Osteocyte (in vitro differentiated cells): ENCODE measurements around the gene NCK2. TPM values are rescaled to one million over a fixed set of nuclear protein-coding genes. Genes with fewer than 3 reads are reported as not detected.

Experiments used
- DNase-seq: peaks from one replicate; pipeline ENCODE4 v3.0.0; 2021; ENCODE audit warnings: mixed read lengths; ENCODE audit not compliant: unreplicated experiment; ENCODE audit errors: extremely low spot score
- H3K27ac Mint-ChIP-seq: one replicate; pipeline ENCODE4 v1.8.0; 2021; ENCODE audit warnings: mild to moderate bottlenecking, mixed read lengths; ENCODE audit not compliant: unreplicated experiment
- H3K27me3 Mint-ChIP-seq: one replicate; pipeline ENCODE4 v1.8.0; 2021; ENCODE audit warnings: mixed read lengths; ENCODE audit not compliant: unreplicated experiment
- H3K36me3 Mint-ChIP-seq: one replicate; pipeline ENCODE4 v1.8.0; 2021; ENCODE audit warnings: mixed read lengths; ENCODE audit not compliant: unreplicated experiment
- H3K4me1 Mint-ChIP-seq: one replicate; pipeline ENCODE4 v1.8.0; 2021; ENCODE audit warnings: mixed read lengths; ENCODE audit not compliant: unreplicated experiment
- H3K4me3 Mint-ChIP-seq: one replicate; pipeline ENCODE4 v1.8.0; 2021; ENCODE audit warnings: mild to moderate bottlenecking, moderate library complexity, mixed read lengths; ENCODE audit not compliant: unreplicated experiment
- H3K9me3 Mint-ChIP-seq: one replicate; pipeline ENCODE4 v1.8.0; 2021; ENCODE audit warnings: mixed read lengths; ENCODE audit not compliant: unreplicated experiment
- CTCF ChIP-seq: fragments of 200-600 bp; sonication (generic); IDR thresholded peaks from 2 replicates; pipeline ENCODE4 v1.5.0; 2021; ENCODE audit warnings: antibody characterized with exemption, mild to moderate bottlenecking, moderate library complexity
- total RNA-seq: library from RNA; stranded (reverse); gene quantifications from 2 replicates; pipeline ENCODE4 v1.2.1, GENCODE V29; 2021

Gene NCK2
- total RNA-seq, 1 donor from 2014 or later: 39.5 TPM

- Mint-ChIP-seq H3K4me3 (no peak overlapping the region), H3K4me1 (peaks cover 21% of the 10 kb centered on the region), H3K27ac (no peak overlapping the region), H3K9me3 (no peaks in the 10 kb centered on the region), H3K36me3 (no peaks in the 10 kb centered on the region), H3K27me3 (no peaks in the 10 kb centered on the region)
- no peak for DNase-seq
- TF ChIP-seq CTCF: no peak
Observed at GRCh38 chr2:105787376-105788318, 42.9 kb downstream of the NCK2 start.

GRCh38 chr2:105788670-105789290 is 44.1 kb downstream of the NCK2 start:
- no peak overlapping the region for H3K4me3 Mint-ChIP-seq
- peaks cover 21% of the 10 kb centered on the region for H3K4me1 Mint-ChIP-seq
- no peaks in the 10 kb centered on the region for H3K36me3 Mint-ChIP-seq
- DNase-seq: no peak
- H3K27ac Mint-ChIP-seq: peak overlapping the region; percentile 50
- H3K27me3 Mint-ChIP-seq: no peaks in the 10 kb centered on the region
- no peak for TF ChIP-seq CTCF
- H3K9me3 Mint-ChIP-seq: no peaks in the 10 kb centered on the region

- no peaks in the 10 kb centered on the region for H3K36me3 Mint-ChIP-seq
- no peak for DNase-seq
- no peaks in the 10 kb centered on the region for H3K9me3 Mint-ChIP-seq
- H3K27me3 Mint-ChIP-seq: no peaks in the 10 kb centered on the region
- peaks cover 23% of the 10 kb centered on the region for H3K4me1 Mint-ChIP-seq
- TF ChIP-seq CTCF: no peak
- no peak overlapping the region for H3K27ac Mint-ChIP-seq
- H3K4me3 Mint-ChIP-seq: no peak overlapping the region
Observed at GRCh38 chr2:105789745-105790460, 45.2 kb downstream of the NCK2 start.

GRCh38 chr2:105790461-105791149 is 45.9 kb downstream of the NCK2 start:
- no peaks in the 10 kb centered on the region for H3K9me3 Mint-ChIP-seq
- no peak overlapping the region for H3K27ac Mint-ChIP-seq
- no peaks in the 10 kb centered on the region for H3K36me3 Mint-ChIP-seq
- H3K4me3 Mint-ChIP-seq: no peak overlapping the region
- DNase-seq: no peak
- TF ChIP-seq CTCF: no peak
- H3K27me3 Mint-ChIP-seq: no peaks in the 10 kb centered on the region
- H3K4me1 Mint-ChIP-seq: peaks cover 30% of the 10 kb centered on the region
